Measurements from ENCODE around the gene DYNLT5.
A peak's percentile ranks its signal among the peaks of the same experiment; 100 is the strongest.

DNA sequence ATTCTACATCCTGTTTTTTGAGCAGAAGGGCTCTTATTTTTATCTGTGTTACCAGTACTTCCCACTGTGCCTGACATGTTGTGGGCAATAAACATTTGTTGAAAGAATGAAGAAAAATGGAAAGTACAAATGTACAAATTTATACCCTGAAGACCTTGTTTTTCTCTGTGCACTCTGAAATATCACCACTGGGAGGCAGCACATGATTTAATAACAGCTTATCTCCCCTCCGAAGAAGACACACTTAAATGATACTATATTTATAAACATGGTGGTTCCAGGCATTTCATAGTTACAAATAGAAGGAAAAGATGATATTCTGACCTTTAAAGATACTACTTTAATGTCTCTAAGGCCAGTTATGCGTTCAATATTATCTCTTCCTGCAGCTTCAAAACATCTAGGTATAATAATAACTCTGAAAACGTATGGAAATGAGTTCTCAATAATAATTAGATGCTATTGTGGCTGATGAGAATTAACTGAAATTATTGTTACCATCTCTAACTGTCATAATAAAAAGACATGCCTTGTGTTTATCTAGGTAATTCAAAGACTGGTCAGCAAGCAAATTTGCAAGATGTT is 12.8 kb downstream of the DYNLT5 start:
- TF ChIP-seq, protein P1, sequence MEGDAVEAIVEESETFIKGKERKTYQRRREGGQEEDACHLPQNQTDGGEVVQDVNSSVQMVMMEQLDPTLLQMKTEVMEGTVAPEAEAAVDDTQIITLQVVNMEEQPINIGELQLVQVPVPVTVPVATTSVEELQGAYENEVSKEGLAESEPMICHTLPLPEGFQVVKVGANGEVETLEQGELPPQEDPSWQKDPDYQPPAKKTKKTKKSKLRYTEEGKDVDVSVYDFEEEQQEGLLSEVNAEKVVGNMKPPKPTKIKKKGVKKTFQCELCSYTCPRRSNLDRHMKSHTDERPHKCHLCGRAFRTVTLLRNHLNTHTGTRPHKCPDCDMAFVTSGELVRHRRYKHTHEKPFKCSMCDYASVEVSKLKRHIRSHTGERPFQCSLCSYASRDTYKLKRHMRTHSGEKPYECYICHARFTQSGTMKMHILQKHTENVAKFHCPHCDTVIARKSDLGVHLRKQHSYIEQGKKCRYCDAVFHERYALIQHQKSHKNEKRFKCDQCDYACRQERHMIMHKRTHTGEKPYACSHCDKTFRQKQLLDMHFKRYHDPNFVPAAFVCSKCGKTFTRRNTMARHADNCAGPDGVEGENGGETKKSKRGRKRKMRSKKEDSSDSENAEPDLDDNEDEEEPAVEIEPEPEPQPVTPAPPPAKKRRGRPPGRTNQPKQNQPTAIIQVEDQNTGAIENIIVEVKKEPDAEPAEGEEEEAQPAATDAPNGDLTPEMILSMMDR (IDR thresholded peaks at IDR 0.05): peak; percentile 18 to 75 (median 50)
- TF ChIP-seq POLR2AphosphoS5 (IDR thresholded peaks at IDR 0.05) (no peak), POLR2A (IDR thresholded peaks at IDR 0.05) (no peak)

All from breast epithelium (tissue), 3 donors.